ENCODE measurements around the gene CDSN.
"Not testable (repeated sequence)": the region's sequence is repeated elsewhere in the genome, so short reads cannot be mapped to it uniquely, and the experiment has no call there.

CDSN gene

DNA sequence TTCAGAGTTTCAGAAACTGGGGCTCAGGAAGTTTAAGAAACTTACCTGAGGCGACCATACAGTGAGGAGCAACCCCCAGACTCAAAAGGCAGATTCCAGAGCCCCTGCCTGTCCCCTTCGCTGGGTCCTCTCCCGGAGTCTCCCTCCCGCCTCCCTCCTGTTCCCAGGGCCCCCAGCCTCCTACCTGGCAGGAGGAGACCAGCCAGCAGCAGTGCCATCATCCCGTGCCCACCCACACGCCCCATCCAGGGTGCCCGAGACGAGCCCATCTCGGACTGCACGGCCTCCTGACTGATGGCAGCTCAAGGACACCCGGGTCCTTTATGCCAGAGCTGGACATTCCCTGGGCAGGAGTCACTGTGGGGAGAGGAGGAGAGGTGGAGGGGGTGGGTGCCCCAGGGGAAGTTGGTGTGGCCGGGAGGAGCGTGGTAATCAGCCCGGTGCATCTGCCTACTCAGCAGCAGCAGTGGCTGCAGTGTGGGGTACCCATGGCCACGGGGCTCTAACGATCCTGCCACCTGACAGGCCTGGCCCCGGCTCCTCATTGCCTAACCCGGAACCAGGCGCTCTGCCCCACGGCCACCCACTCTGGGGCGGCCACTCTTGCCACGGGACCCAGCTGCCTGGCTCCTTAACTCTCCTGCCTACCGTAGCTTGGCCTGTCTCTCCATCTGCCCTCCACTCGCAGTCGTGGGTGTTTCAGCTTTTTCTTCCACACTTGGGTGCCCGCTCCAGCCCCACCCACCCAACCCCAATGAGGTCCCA is at the start of gene CDSN:
TSS of gene CDSN (minus strand) at position 296 of the 765 bp plus-strand sequence. CDS start at position 269, 27 bp downstream.
- Mint-ChIP-seq H3K36me3 (no peaks in the 10 kb centered on the region), H3K27ac (no peak within 1 kb of the TSS), H3K27me3 (peaks cover 63% of the 10 kb centered on the region), H3K4me1 (peaks cover 9% of the 10 kb centered on the region), H3K9me3 (no peaks in the 10 kb centered on the region), H3K4me3 (no peak within 1 kb of the TSS)
- ATAC-seq, result no peak

GRCh38 chr6:31169123-31169857 is 49.0 kb upstream of the CDSN start:
- no peaks in the 10 kb centered on the region for H3K9me3 Mint-ChIP-seq
- ATAC-seq, result no peak
- no peaks in the 10 kb centered on the region for H3K36me3 Mint-ChIP-seq
- no peak overlapping the region for H3K27ac Mint-ChIP-seq
- H3K4me3 Mint-ChIP-seq, result no peak overlapping the region
- no peaks in the 10 kb centered on the region for H3K27me3 Mint-ChIP-seq
- H3K4me1 Mint-ChIP-seq, result peaks cover 18% of the 10 kb centered on the region

DNA sequence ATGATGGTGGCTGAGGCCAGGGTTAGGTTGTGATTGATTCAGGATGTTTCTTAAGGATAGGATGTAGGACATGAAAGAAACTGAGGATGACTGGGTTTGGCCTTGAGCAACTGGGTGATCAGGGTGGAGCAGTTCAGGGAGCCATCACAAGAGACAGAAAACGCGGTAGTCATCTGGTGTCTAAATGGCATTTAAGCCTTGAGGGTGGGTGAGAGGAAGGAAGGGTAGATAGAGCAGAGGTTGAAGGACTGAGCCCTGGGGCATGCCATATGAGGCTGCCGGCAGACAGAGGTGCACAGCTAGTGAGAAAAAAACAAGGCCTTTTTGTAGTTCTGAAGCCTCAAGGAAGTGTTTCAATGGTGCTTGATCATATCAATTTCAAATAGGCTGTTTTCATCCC is 48.4 kb upstream of the CDSN start:
- Mint-ChIP-seq H3K27me3 (no peaks in the 10 kb centered on the region), H3K36me3 (no peaks in the 10 kb centered on the region), H3K27ac (no peak overlapping the region), H3K9me3 (no peaks in the 10 kb centered on the region), H3K4me3 (no peak overlapping the region), H3K4me1 (peaks cover 24% of the 10 kb centered on the region)
- ATAC-seq, result no peak

GRCh38 chr6:31165986-31166385 is 45.7 kb upstream of the CDSN start:
- Mint-ChIP-seq H3K9me3 (no peaks in the 10 kb centered on the region), H3K36me3 (peaks cover 16% of the 10 kb centered on the region), H3K27ac (no peak overlapping the region), H3K4me3 (no peak overlapping the region), H3K27me3 (no peaks in the 10 kb centered on the region), H3K4me1 (peaks cover 47% of the 10 kb centered on the region)
- ATAC-seq, result no peak

DNA sequence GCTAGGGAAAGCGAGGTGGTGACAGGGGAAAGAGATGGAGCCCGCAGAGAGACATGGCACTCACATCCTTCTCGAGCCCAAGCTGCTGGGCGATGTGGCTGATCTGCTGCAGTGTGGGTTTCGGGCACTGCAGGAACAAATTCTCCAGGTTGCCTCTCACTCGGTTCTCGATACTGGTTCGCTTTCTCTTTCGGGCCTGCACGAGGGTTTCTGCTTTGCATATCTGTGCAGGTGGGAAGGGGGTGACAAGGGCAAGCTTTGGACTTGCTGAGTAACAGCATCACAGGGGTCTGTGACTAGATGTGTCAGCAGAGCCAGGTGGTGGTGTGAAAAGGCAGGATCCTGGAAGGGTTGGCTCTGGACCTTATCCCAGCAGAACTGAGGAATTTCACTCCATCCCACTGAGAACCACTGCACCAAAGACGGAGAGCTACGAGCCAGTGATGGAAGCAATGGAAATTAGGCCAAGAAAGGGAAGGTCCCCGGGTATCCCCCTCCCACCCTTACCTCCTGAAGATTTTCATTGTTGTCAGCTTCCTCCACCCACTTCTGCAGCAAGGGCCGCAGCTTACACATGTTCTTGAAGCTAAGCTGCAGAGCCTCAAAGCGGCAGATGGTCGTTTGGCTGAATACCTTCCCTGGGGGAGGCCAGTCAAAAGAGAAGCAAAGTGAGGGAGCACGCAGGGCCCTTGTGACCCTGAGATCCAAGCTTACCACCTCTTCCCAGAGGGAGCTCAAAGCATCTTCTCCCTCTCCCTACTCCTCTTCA is 45.0 kb upstream of the CDSN start:
- not testable (repeated sequence) for H3K9me3 Mint-ChIP-seq, H3K27me3 Mint-ChIP-seq
- ATAC-seq, result peak; percentile 91
- Mint-ChIP-seq H3K36me3 (peaks cover 16% of the 10 kb centered on the region), H3K4me3 (peak overlapping the region; percentile 57), H3K4me1 (peaks cover 47% of the 10 kb centered on the region), H3K27ac (peak overlapping the region; percentile 84)

GRCh38 chr6:31164475-31165063 is 44.3 kb upstream of the CDSN start:
- Mint-ChIP-seq H3K27ac (peak overlapping the region; percentile 84), H3K4me3 (peak overlapping the region; percentile 57), H3K4me1 (peaks cover 51% of the 10 kb centered on the region), H3K36me3 (peaks cover 16% of the 10 kb centered on the region)
- not testable (repeated sequence) for H3K9me3 Mint-ChIP-seq, ATAC-seq, H3K27me3 Mint-ChIP-seq

DNA sequence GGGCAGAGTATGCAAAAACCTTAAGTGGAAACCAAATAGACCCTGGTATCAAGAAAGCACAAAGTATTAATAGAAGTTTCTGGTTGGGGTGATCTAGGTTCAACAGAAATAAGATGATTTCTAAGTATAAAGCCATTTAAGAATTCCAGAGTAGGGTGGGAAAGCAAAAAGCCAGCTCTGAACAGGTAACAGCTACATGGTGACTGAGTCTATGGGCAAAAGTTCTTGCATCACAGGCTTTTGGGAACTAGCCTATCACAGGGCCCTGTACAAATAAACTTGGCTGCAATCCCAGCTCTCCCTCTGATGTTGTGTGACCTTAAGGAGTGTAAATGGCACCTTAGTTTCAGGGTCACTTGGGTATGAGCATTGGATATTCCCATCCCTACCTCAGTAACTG is 43.7 kb upstream of the CDSN start:
- no peak overlapping the region for H3K4me3 Mint-ChIP-seq
- no peaks in the 10 kb centered on the region for H3K27me3 Mint-ChIP-seq
- no peaks in the 10 kb centered on the region for H3K9me3 Mint-ChIP-seq
- peaks cover 58% of the 10 kb centered on the region for H3K4me1 Mint-ChIP-seq
- peaks cover 16% of the 10 kb centered on the region for H3K36me3 Mint-ChIP-seq
- ATAC-seq, result no peak
- H3K27ac Mint-ChIP-seq, result no peak overlapping the region

DNA sequence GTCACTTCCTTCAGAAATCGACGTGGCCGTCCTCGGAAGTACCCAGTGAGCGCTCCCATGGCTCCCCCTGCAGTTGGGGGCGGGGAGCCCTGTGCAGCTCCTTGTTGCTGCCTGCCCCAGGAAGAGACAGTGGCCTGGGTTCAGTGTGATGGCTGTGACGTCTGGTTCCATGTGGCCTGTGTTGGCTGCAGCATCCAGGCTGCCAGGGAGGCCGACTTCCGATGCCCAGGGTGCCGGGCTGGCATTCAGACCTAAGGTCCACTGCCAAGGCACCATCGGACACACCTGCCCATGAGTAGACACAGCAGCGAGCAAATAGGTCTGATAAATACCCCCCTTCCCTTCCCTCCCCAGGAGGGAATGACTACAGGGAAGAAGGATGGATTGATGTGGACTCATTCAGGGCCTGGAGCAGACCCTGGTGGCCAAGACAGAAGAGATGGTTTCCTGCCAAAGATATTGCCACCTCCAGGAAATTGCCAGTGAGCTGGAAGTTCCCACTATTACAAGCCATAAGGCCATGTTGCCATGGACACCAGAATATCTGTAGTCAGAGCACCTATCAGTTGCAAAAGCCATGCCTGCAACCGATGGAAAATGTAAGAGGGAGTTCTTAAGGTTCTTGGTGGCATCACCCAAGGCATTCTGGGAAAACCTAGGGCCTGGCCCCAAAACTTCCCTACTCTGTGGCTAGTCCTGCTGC is 42.4 kb upstream of the CDSN start:
- Mint-ChIP-seq H3K27ac (no peak overlapping the region), H3K9me3 (no peaks in the 10 kb centered on the region), H3K4me1 (peaks cover 69% of the 10 kb centered on the region), H3K4me3 (no peak overlapping the region), H3K36me3 (peaks cover 16% of the 10 kb centered on the region), H3K27me3 (no peaks in the 10 kb centered on the region)
- no peak for ATAC-seq

DNA sequence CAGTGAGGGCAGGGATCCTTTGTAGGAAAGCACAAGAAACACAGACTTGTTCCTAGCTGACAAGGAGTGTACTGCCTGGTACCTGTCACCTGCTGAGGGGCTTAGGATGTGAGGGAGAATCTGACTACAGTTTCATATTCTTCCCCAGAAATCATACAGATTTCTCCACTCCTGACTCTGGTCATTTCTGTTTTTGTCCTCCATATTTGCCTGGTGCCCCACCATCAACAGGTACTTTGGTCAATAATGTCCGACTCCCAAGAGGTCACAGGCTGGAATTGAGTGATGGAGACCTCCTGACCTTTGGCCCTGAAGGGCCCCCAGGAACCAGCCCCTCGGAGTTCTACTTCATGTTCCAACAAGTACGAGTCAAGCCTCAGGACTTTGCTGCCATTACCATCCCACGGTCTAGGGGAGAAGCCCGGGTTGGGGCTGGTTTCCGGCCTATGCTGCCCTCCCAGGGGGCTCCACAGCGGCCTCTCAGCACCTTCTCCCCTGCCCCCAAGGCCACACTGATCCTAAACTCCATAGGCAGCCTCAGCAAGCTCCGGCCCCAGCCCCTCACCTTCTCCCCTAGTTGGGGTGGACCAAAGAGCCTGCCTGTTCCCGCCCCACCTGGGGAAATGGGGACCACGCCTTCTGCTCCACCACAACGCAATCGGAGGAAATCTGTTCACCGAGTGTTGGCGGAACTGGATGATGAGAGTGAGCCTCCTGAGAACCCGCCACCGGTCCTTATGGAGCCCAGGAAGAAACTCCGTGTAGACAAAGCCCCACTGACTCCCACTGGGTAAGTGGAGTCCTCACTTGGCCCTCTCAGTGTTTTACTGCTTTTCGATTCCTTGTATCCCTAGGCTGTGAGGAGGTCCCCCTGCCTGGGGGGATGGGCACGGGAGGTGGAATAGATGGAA is 41.2 kb upstream of the CDSN start:
- Mint-ChIP-seq H3K27me3 (no peaks in the 10 kb centered on the region), H3K4me3 (no peak overlapping the region), H3K4me1 (peaks cover 77% of the 10 kb centered on the region), H3K9me3 (no peaks in the 10 kb centered on the region), H3K27ac (no peak overlapping the region), H3K36me3 (peaks cover 16% of the 10 kb centered on the region)
- no peak for ATAC-seq

DNA sequence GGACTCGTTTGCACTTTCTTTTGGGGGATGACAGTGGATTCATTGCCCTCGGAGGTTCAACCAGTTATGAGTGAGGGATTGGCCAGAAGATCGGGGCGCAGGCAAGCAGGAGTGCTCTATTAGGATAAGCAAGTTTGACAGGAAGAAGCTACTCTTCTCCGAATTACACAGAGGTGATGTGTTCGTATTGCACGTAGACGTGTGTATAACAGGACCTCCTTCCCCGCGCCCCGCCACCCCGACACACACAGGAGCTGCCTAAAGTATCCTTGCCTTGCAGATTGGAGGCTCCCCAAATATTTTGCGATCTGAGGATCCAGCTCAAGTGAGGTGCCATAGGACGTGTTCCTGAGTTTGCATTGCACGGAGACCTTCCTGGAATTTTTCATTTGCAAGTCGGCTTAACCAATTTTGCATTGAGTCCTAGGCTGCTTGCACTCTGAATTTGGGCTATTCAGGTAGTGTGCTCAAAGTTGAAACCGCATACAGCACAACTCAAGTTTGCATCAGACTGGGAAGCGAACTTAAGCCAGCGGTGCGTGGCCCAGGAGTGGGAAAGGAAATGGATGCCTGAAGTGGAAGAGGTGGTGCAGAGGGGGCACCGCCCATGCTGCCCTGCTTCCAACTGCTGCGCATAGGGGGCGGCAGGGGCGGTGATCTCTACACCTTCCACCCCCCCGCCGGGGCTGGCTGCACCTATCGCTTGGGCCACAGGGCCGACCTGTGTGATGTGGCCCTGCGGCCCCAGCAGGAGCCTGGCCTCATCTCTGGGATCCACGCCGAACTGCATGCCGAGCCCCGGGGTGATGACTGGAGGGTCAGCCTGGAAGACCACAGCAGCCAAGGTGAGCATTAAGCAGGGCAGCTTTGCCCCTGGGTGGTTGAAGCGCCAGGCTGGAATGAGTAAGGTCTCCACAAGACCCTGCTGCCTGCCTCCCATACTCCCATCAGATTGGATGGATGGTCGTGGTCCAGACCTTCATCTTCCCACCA is 38.9 kb upstream of the CDSN start:
- no peaks in the 10 kb centered on the region for H3K9me3 Mint-ChIP-seq
- H3K27me3 Mint-ChIP-seq, result no peaks in the 10 kb centered on the region
- no peak for ATAC-seq
- H3K27ac Mint-ChIP-seq, result peak overlapping the region; percentile 85
- peaks cover 26% of the 10 kb centered on the region for H3K36me3 Mint-ChIP-seq
- peaks cover 58% of the 10 kb centered on the region for H3K4me1 Mint-ChIP-seq
- peak overlapping the region; percentile 85 for H3K4me3 Mint-ChIP-seq

GRCh38 chr6:31158140-31158862 is 38.1 kb upstream of the CDSN start, which contains the start of gene TCF19:
Gene TCF19, plus strand, starts transcription at chr6:31158589. Its CDS starts 881 bp downstream, at chr6:31159470.
- Mint-ChIP-seq H3K9me3 (no peaks in the 10 kb centered on the region), H3K27me3 (no peaks in the 10 kb centered on the region), H3K4me3 (peak within 1 kb of the TSS; percentile 85), H3K4me1 (peaks cover 50% of the 10 kb centered on the region), H3K27ac (peak within 1 kb of the TSS; percentile 85), H3K36me3 (peaks cover 27% of the 10 kb centered on the region)
- peak; percentile 96 for ATAC-seq

GRCh38 chr6:31157513-31158139 is 37.4 kb upstream of the CDSN start, which contains the start of gene CCHCR1:
Gene CCHCR1, minus strand, starts transcription at chr6:31157802. Its CDS starts 202 bp downstream, at chr6:31157600.
- no peak for ATAC-seq
- H3K4me3 Mint-ChIP-seq, result peak within 1 kb of the TSS; percentile 85
- no peaks in the 10 kb centered on the region for H3K27me3 Mint-ChIP-seq
- peak within 1 kb of the TSS; percentile 85 for H3K27ac Mint-ChIP-seq
- peaks cover 33% of the 10 kb centered on the region for H3K36me3 Mint-ChIP-seq
- H3K9me3 Mint-ChIP-seq, result no peaks in the 10 kb centered on the region
- H3K4me1 Mint-ChIP-seq, result peaks cover 43% of the 10 kb centered on the region
